GM18858 (cell line): ENCODE results near the gene MAP3K19.
"Not testable (repeated sequence)": the region's sequence is repeated elsewhere in the genome, so short reads cannot be mapped to it uniquely, and the experiment has no call there.

Source experiments
- ATAC-seq: cut with Tn5 transposase; IDR thresholded peaks from one replicate; pipeline ENCODE4 v1.9.1; 2021; ENCODE audit not compliant: unreplicated experiment

The MAP3K19 gene

GRCh38 chr2:135047300-135047699 is at the start of gene MAP3K19:
Gene MAP3K19 (minus strand): TSS chr2:135047447. CDS start chr2:135024647, 22,800 bp downstream.
- no peak for ATAC-seq

- no peak for ATAC-seq
Measured at GRCh38 chr2:135096665-135097446, 49.6 kb upstream of the MAP3K19 start.

- no peak for ATAC-seq
Measured at GRCh38 chr2:135095591-135095990, 48.3 kb upstream of the MAP3K19 start.

GRCh38 chr2:135094508-135094907 is 47.3 kb upstream of the MAP3K19 start:
- ATAC-seq = no peak

- no peak for ATAC-seq
Measured at GRCh38 chr2:135093670-135094330, 46.6 kb upstream of the MAP3K19 start.

GRCh38 chr2:135093193-135093592 is 45.9 kb upstream of the MAP3K19 start:
- ATAC-seq = no peak

GRCh38 chr2:135091681-135092080 is 44.4 kb upstream of the MAP3K19 start:
- ATAC-seq = no peak

GRCh38 chr2:135089597-135089996 is 42.4 kb upstream of the MAP3K19 start:
- ATAC-seq = not testable (repeated sequence)

GRCh38 chr2:135086222-135086621 is 39.0 kb upstream of the MAP3K19 start:
- ATAC-seq = no peak

GRCh38 chr2:135078417-135078816 is 31.2 kb upstream of the MAP3K19 start:
- ATAC-seq = no peak

- no peak for ATAC-seq
Measured at GRCh38 chr2:135076556-135076955, 29.3 kb upstream of the MAP3K19 start.

- no peak for ATAC-seq
Measured at GRCh38 chr2:135074216-135074615, 27.0 kb upstream of the MAP3K19 start.

- ATAC-seq = no peak
Measured at GRCh38 chr2:135072125-135072997, 25.1 kb upstream of the MAP3K19 start.

GRCh38 chr2:135066710-135067109 is 19.5 kb upstream of the MAP3K19 start:
- ATAC-seq = no peak

GRCh38 chr2:135064149-135064548 is 16.9 kb upstream of the MAP3K19 start:
- no peak for ATAC-seq

- ATAC-seq = no peak
Measured at GRCh38 chr2:135063210-135063609, 16.0 kb upstream of the MAP3K19 start.

GRCh38 chr2:135059577-135059976 is 12.3 kb upstream of the MAP3K19 start:
- no peak for ATAC-seq

GRCh38 chr2:135056790-135057189 is 9.5 kb upstream of the MAP3K19 start:
- no peak for ATAC-seq

GRCh38 chr2:135055182-135055786 is 8.0 kb upstream of the MAP3K19 start:
- ATAC-seq = no peak

- peak; percentile 46 for ATAC-seq
Measured at GRCh38 chr2:135052997-135053474, 5.8 kb upstream of the MAP3K19 start.
